Body of pancreas (tissue), 4 donors: ENCODE results near the gene BTK.

ENCODE experiments used
- POLR2A ChIP-seq, 3 donors: fragments of 450-650 bp; IDR thresholded peaks; one replicate each; pipeline ENCODE4 v1.6.1; 2016; ENCODE audit warnings: antibody characterized with exemption in 3 of 3, mild to moderate bottlenecking in 2 of 3
- TF ChIP-seq, protein P1 (sequence below), 7 experiments: fragments of 450-650 bp in 4 of 7; fragments of 200-600 bp in 3 of 7; sonication (generic) in 3 of 7; IDR thresholded peaks; one replicate each; pipeline ENCODE4 v1.5.1; 2016 to 2019; ENCODE audit warnings: antibody characterized with exemption in 7 of 7

DNA sequence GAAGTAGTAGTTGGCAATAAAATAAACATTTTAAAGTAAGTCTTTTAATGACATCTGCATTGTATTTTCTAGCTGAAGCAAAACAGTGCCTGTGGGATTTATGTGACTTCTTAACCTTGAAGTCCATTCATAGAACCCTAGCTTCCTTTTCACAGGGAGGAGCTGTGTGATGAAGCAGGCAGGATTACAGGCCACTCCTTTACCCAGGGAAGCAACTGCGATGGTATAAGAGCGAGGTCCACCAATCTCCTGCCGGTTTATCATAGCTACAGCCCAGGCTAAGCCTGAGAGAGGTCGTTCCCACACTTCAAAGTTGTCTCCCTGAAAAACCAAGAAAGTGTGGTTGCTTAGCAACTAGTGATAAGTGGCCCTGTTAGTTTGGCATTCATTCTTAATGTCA, 11.8 kb upstream of the BTK start:
- TF ChIP-seq, protein P1, sequence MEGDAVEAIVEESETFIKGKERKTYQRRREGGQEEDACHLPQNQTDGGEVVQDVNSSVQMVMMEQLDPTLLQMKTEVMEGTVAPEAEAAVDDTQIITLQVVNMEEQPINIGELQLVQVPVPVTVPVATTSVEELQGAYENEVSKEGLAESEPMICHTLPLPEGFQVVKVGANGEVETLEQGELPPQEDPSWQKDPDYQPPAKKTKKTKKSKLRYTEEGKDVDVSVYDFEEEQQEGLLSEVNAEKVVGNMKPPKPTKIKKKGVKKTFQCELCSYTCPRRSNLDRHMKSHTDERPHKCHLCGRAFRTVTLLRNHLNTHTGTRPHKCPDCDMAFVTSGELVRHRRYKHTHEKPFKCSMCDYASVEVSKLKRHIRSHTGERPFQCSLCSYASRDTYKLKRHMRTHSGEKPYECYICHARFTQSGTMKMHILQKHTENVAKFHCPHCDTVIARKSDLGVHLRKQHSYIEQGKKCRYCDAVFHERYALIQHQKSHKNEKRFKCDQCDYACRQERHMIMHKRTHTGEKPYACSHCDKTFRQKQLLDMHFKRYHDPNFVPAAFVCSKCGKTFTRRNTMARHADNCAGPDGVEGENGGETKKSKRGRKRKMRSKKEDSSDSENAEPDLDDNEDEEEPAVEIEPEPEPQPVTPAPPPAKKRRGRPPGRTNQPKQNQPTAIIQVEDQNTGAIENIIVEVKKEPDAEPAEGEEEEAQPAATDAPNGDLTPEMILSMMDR (IDR thresholded peaks at IDR 0.05) = no peak
- TF ChIP-seq POLR2A (IDR thresholded peaks at IDR 0.05) = no peak
